Transverse colon (tissue), 4 donors: Measurements from ENCODE around the gene INPP4B. TPM values are rescaled to one million over a fixed set of nuclear protein-coding genes. Genes with fewer than 3 reads are reported as not detected.

ENCODE experiments used
- DNase-seq: peaks from one replicate; pipeline ENCODE4 v3.0.0-alpha.2; 2019
- H3K27ac ChIP-seq, 4 donors: fragments of 200-600 bp; sonication (generic); 2 replicates each; pipeline ENCODE4 v1.5.1; 2016 to 2018; ENCODE audit warnings: inconsistent platforms in 4 of 4
- H3K27me3 ChIP-seq: fragments of 200-600 bp; sonication (generic); 2 replicates; pipeline ENCODE4 v1.5.1; 2017; ENCODE audit warnings: inconsistent platforms
- H3K36me3 ChIP-seq, 4 donors: fragments of 200-600 bp; sonication (generic); 2 replicates each; pipeline ENCODE4 v1.5.1; 2017 to 2019; ENCODE audit warnings: inconsistent platforms in 4 of 4
- H3K4me1 ChIP-seq, 4 donors: fragments of 200-600 bp; sonication (generic); 2 replicates each; pipeline ENCODE4 v1.5.1; 2017 to 2020; ENCODE audit warnings: inconsistent platforms in 4 of 4
- H3K4me3 ChIP-seq, 4 donors: fragments of 200-600 bp; sonication (generic); 1 replicate in 1 of 4; 2 replicates in 3 of 4; pipeline versions ENCODE4 v1.5.1 to v1.6.1; 2017 to 2019; ENCODE audit warnings: inconsistent platforms in 4 of 4
- H3K9me3 ChIP-seq, 2 donors: fragments of 200-600 bp; sonication (generic); 2 replicates each; pipeline ENCODE4 v1.5.1; 2017 to 2019; ENCODE audit warnings: inconsistent platforms in 2 of 2
- CTCF ChIP-seq, 5 experiments: fragments of 200-600 bp in 3 of 5; fragments of 450-650 bp in 2 of 5; sonication (generic) in 3 of 5; IDR thresholded peaks; 1 replicate in 2 of 5; 2 replicates in 3 of 5; pipeline ENCODE4 v1.5.1; 2016 to 2017; ENCODE audit warnings: antibody characterized with exemption in 5 of 5, inconsistent platforms in 3 of 5, mild to moderate bottlenecking in 2 of 5, moderate library complexity in 1 of 5
- EP300 ChIP-seq: sonication (generic); formaldehyde crosslinking; IDR thresholded peaks from one replicate; pipeline ENCODE4 v1.6.1; 2017; ENCODE audit warnings: antibody characterized with exemption, low read depth
- POLR2A ChIP-seq: fragments of 450-650 bp; IDR thresholded peaks from one replicate; pipeline ENCODE4 v1.6.1; 2016; ENCODE audit warnings: antibody characterized with exemption, mild to moderate bottlenecking, moderate library complexity
- POLR2AphosphoS5 ChIP-seq, 3 donors: sonication (generic); formaldehyde crosslinking; IDR thresholded peaks; one replicate each; pipeline ENCODE4 v1.6.1; 2016; ENCODE audit warnings: antibody characterized with exemption in 3 of 3
- whole genome bisulfite sequencing, 2 donors: methylation state at CpG; one replicate each; pipeline ENCODE4 v1.1.5; 2018; ENCODE audit warnings: low coverage in 1 of 2; 5-methylcytosine and 5-hydroxymethylcytosine counted together
- in situ Hi-C, 4 donors: fragments of 200-750 bp; cut with MboI; loops; one replicate each; pipeline versions ENCODE4 v1.15.0 to v1.15.1; 2017; ENCODE audit warnings: low sequenced_read_pairs in 3 of 4, low pct_ligation_motif_present in 1 of 4, low pct_unique_long_range_greater_than_20kb in 1 of 4
- intact Hi-C: fragments of 100-400 bp; cut with DNase I; formaldehyde crosslinking; loops from one replicate; pipeline ENCODE4 v1.15.1; 2023; ENCODE audit warnings: low total_unique reads
- total RNA-seq, 4 donors: library from RNA; depleted of rRNA; stranded (reverse); fragments of >200 nt; gene quantifications; one replicate each; pipeline ENCODE4 v1.1.0, GENCODE V29; 2016

Gene INPP4B
- total RNA-seq, 4 donors from 2014 or later, result 18.3 to 33.8 (median 31.4) TPM

- 51 to 59% methylated on average over 6 to 7 of the region's 7 CpGs for WGBS, 2 donors
- H3K4me1 ChIP-seq, result peaks cover 0 to 25% (median 7%) of the 10 kb centered on the region in 4 donors
- no peak for DNase-seq
- H3K27me3 ChIP-seq, result no peaks in the 10 kb centered on the region
- TF ChIP-seq POLR2A, result peak; percentile 47
- no peak for TF ChIP-seq CTCF (IDR thresholded peaks at IDR 0.05)
- no peak for TF ChIP-seq EP300
- peak in 2 of 3 donors; percentile 35 to 49 for TF ChIP-seq POLR2AphosphoS5 (IDR thresholded peaks at IDR 0.05)
- in situ Hi-C loops, result no loop called here
- H3K9me3 ChIP-seq, result no peaks in the 10 kb centered on the region
- no peaks in the 10 kb centered on the region for H3K36me3 ChIP-seq
- peak overlapping the region; percentile 25 to 81 (median 73) for H3K27ac ChIP-seq
- intact Hi-C loops, result no loop called here
- peak overlapping the region in 3 of 4 donors; percentile 4 to 32 (median 7) for H3K4me3 ChIP-seq
Measured at GRCh38 chr4:142565771-142566170, 280.3 kb downstream of the INPP4B start.

- Histone ChIP-seq H3K27ac (no peak overlapping the region), H3K4me3 (no peak overlapping the region), H3K4me1 (peaks cover 0 to 19% (median 10%) of the 10 kb centered on the region in 4 donors), H3K9me3 (no peaks in the 10 kb centered on the region), H3K36me3 (no peaks in the 10 kb centered on the region), H3K27me3 (no peaks in the 10 kb centered on the region)
- 77 to 98% methylated on average over 4 to 6 of the region's 6 CpGs for WGBS, 2 donors
- intact Hi-C loops (no loop called here), in situ Hi-C loops (no loop called here)
- TF ChIP-seq CTCF (IDR thresholded peaks at IDR 0.05) (no peak), POLR2A (no peak), POLR2AphosphoS5 (IDR thresholded peaks at IDR 0.05) (no peak), EP300 (no peak)
- no peak for DNase-seq
Measured at GRCh38 chr4:142563682-142564291, 282.3 kb downstream of the INPP4B start.

- no peak overlapping the region for H3K27ac ChIP-seq
- H3K36me3 ChIP-seq, result no peaks in the 10 kb centered on the region
- H3K4me1 ChIP-seq, result peaks cover 0 to 10% (median 2%) of the 10 kb centered on the region in 4 donors
- intact Hi-C loops, result no loop called here
- WGBS, 2 donors, result 93 to 98% methylated on average over 2 to 4 of the region's 4 CpGs
- no peak overlapping the region for H3K4me3 ChIP-seq
- TF ChIP-seq EP300 (no peak), CTCF (IDR thresholded peaks at IDR 0.05) (no peak), POLR2A (no peak)
- no peaks in the 10 kb centered on the region for H3K9me3 ChIP-seq
- in situ Hi-C loops, result no loop called here
- no peak for DNase-seq
- no peaks in the 10 kb centered on the region for H3K27me3 ChIP-seq
Measured at GRCh38 chr4:142559986-142560385, 286.1 kb downstream of the INPP4B start.

- no peaks in the 10 kb centered on the region for H3K27me3 ChIP-seq
- no peaks in the 10 kb centered on the region for H3K9me3 ChIP-seq
- in situ Hi-C loops (no loop called here), intact Hi-C loops (no loop called here)
- no peak overlapping the region for H3K4me3 ChIP-seq
- no peak for TF ChIP-seq POLR2A
- no peak for TF ChIP-seq CTCF (IDR thresholded peaks at IDR 0.05)
- TF ChIP-seq EP300, result no peak
- 54 to 60% methylated on average over 3 to 4 of the region's 4 CpGs for WGBS, 2 donors
- H3K27ac ChIP-seq, result no peak overlapping the region
- H3K36me3 ChIP-seq, result no peaks in the 10 kb centered on the region
- DNase-seq, result no peak
- H3K4me1 ChIP-seq, result peaks cover 0 to 10% (median 2%) of the 10 kb centered on the region in 4 donors
Measured at GRCh38 chr4:142558851-142559250, 287.2 kb downstream of the INPP4B start.
